ENCODE measurements around the gene MAGI2. TPM values are rescaled to one million over a fixed set of nuclear protein-coding genes. Genes with fewer than 3 reads are reported as not detected.

Gene MAGI2
- total RNA-seq, 1 experiment from 2014 or later = 14.3 TPM

DNA sequence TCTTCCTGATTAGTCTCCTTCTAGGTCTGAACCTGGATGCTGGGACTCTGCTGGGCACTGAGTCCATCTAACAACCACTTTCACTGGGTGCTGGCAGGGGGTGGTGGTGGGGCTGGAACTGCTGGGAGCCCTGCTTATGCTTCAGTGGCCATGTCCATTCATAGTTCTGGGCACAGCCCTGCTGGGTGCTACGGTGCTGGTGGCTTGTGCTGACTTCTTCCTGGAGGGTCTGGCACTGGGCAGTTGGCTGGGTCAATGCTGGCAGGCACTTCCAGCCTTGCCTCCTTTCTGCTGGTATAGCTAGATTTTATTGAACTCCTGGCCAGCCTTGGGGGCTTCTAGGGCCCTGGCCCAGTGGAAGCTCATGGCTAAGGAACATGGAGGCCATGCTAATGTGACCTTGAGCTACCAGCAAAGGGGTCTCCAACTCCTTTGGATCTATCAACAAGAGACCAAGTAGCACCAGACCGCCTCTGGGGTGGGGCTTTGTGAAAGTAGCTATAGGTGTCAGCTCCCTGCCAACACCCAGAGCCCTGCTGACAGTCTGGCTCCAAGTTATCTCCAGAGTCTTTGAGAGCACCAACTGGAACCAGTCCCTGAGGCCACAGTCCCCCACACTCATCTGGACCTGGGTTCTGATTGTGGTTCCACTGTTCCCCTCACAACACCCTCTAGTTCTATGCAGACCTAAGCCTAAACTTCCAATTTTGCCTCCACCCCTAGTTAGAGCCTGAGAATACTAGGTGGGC is 99.6 kb downstream of the MAGI2 start:
- Histone ChIP-seq H4K20me1 (ENCODE audit: control insufficient read depth, insufficient read depth, insufficient read length) (no peaks in the 10 kb centered on the region), H3K4me1 (ENCODE audit: insufficient read depth, low read length) (no peaks in the 10 kb centered on the region), H3K9ac (ENCODE audit: extremely low read depth, insufficient read length, low read length) (no peak overlapping the region), H3K18ac (ENCODE audit: insufficient read length, low read depth, low read length) (no peak overlapping the region), H2BK120ac (ENCODE audit: low read depth, low read length, poor library complexity, severe bottlenecking) (no peak overlapping the region), H2BK15ac (ENCODE audit: low read depth, low read length) (no peak overlapping the region), H3T11ph (ENCODE audit: low read length) (no peak overlapping the region), H2AFZ (ENCODE audit: low read length) (no peak overlapping the region), H3K79me1 (ENCODE audit: insufficient read depth, low read depth, low read length, poor library complexity, severe bottlenecking) (no peaks in the 10 kb centered on the region), H3K27ac (ENCODE audit: insufficient read length, low read depth, low read length) (no peak overlapping the region), H2BK5ac (ENCODE audit: insufficient read length, low read length) (no peak overlapping the region), H2BK12ac (ENCODE audit: insufficient read length, low read depth, low read length) (no peak overlapping the region), H4K5ac (ENCODE audit: insufficient read length, low read depth, low read length) (no peak overlapping the region), H3K27me3 (ENCODE audit: insufficient read depth, low read length) (no peaks in the 10 kb centered on the region), H3K23ac (ENCODE audit: insufficient read length, low read depth, low read length) (no peak overlapping the region), H3K56ac (ENCODE audit: insufficient read length, low read depth, low read length) (no peak overlapping the region), H3K9me3 (ENCODE audit: control insufficient read depth, low read depth, low read length) (no peaks in the 10 kb centered on the region), H2BK20ac (ENCODE audit: low read depth, low read length, poor library complexity, severe bottlenecking) (no peak overlapping the region), H3K4ac (ENCODE audit: low read depth, low read length) (no peak overlapping the region), H4K8ac (replicated peaks; ENCODE audit: insufficient read length, low read depth, low read length) (no peak overlapping the region), H3K14ac (ENCODE audit: insufficient read depth, low read length) (no peak overlapping the region), H3K23me2 (ENCODE audit: insufficient read length, low read depth, low read length, poor library complexity, severe bottlenecking) (no peaks in the 10 kb centered on the region), H3K4me2 (ENCODE audit: insufficient read depth, insufficient read length, low read length) (no peak overlapping the region), H4K91ac (ENCODE audit: insufficient read length, low read depth, low read length) (no peak overlapping the region), H2AK5ac (ENCODE audit: insufficient read length, low read length) (no peak overlapping the region), H3K79me2 (ENCODE audit: insufficient read depth, low read length) (no peaks in the 10 kb centered on the region)
- H3K9me3 Mint-ChIP-seq = no peaks in the 10 kb centered on the region
- no CpG with 5 or more reads among the region's 2 CpGs for WGBS (ENCODE audit: extremely low coverage, insufficient read length, low lambda C conversion rate)
- H3K36me3 Mint-ChIP-seq (ENCODE audit: insufficient read depth in 1 of 3, low read depth in 3 of 3) = no peaks in the 10 kb centered on the region
- DNase-seq = no peak
- H3K27me3 Mint-ChIP-seq (ENCODE audit: low read depth) = no peaks in the 10 kb centered on the region; the same call in 1 of the 2 replicates
- no peak overlapping the region for H3K27ac Mint-ChIP-seq
- no peak overlapping the region for H3K4me3 Mint-ChIP-seq
- TF ChIP-seq, protein P1, sequence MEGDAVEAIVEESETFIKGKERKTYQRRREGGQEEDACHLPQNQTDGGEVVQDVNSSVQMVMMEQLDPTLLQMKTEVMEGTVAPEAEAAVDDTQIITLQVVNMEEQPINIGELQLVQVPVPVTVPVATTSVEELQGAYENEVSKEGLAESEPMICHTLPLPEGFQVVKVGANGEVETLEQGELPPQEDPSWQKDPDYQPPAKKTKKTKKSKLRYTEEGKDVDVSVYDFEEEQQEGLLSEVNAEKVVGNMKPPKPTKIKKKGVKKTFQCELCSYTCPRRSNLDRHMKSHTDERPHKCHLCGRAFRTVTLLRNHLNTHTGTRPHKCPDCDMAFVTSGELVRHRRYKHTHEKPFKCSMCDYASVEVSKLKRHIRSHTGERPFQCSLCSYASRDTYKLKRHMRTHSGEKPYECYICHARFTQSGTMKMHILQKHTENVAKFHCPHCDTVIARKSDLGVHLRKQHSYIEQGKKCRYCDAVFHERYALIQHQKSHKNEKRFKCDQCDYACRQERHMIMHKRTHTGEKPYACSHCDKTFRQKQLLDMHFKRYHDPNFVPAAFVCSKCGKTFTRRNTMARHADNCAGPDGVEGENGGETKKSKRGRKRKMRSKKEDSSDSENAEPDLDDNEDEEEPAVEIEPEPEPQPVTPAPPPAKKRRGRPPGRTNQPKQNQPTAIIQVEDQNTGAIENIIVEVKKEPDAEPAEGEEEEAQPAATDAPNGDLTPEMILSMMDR (conservative IDR thresholded peaks at IDR 0.05) = no peak
- no peaks in the 10 kb centered on the region for H3K4me1 Mint-ChIP-seq
